WI38 (cell line): ENCODE measurements around the gene CAPZA1.
"Not testable (repeated sequence)": the region's sequence is repeated elsewhere in the genome, so short reads cannot be mapped to it uniquely, and the experiment has no call there.

Source experiments
- H3K4me3 ChIP-seq: 2 replicates; pipeline ENCODE4 v1.5.1; 2011; ENCODE audit warnings: low read depth, mild to moderate bottlenecking, control low read depth, low read length
- TF ChIP-seq, protein P1 (sequence below): IDR thresholded peaks from 2 replicates; pipeline ENCODE4 v1.5.1; 2012; ENCODE audit warnings: low read depth, mild to moderate bottlenecking, control low read depth, low read length

The CAPZA1 gene

DNA sequence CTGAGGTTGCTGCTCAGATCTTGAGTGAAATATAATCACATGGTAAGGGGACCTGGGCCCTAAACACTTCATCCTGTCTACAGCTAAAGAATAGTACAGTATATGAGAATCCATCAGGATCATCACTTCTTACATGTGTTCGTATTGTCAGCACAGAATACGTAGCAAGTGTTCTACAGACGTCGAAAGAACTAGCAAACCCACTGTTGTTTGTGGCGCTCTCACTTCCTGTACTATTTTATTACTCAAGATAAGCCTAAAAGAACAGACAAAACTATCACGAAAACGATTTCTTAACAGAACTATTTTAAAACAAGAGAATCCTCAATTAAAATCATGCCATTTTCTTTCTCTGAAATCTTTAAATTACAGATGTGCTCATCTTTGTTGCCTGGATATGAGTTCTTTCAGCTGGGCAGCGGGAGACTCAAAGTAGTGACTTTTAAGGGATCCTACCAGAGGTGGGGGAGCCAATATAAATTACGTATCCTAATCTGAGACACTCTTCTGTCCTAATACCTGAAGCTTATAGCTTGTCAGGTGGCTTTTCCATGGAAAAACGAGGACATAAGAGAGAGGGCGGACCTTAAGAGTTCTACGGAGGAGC is 1.4 kb upstream of the CAPZA1 start:
- TF ChIP-seq, protein P1, sequence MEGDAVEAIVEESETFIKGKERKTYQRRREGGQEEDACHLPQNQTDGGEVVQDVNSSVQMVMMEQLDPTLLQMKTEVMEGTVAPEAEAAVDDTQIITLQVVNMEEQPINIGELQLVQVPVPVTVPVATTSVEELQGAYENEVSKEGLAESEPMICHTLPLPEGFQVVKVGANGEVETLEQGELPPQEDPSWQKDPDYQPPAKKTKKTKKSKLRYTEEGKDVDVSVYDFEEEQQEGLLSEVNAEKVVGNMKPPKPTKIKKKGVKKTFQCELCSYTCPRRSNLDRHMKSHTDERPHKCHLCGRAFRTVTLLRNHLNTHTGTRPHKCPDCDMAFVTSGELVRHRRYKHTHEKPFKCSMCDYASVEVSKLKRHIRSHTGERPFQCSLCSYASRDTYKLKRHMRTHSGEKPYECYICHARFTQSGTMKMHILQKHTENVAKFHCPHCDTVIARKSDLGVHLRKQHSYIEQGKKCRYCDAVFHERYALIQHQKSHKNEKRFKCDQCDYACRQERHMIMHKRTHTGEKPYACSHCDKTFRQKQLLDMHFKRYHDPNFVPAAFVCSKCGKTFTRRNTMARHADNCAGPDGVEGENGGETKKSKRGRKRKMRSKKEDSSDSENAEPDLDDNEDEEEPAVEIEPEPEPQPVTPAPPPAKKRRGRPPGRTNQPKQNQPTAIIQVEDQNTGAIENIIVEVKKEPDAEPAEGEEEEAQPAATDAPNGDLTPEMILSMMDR: no peak
- peak overlapping the region; percentile 100 for H3K4me3 ChIP-seq

- peak within 1 kb of the TSS; percentile 100 for H3K4me3 ChIP-seq
- TF ChIP-seq, protein P1: no peak
Measured at GRCh38 chr1:112618721-112619517, 713 bp upstream of the CAPZA1 start, which contains the start of gene ST7L. Gene ST7L (minus strand): TSS chr1:112619141. CDS start chr1:112619113, 28 bp downstream.

- TF ChIP-seq, protein P1: no peak
Measured at GRCh38 chr1:112620377-112620695, 704 bp downstream of the CAPZA1 start.

GRCh38 chr1:112624493-112624892 is 4.9 kb downstream of the CAPZA1 start:
- not testable (repeated sequence) for H3K4me3 ChIP-seq

More at GRCh38 chr1:112620377-112620695, 704 bp downstream of the CAPZA1 start:
- peak overlapping the region; percentile 100 for H3K4me3 ChIP-seq

DNA sequence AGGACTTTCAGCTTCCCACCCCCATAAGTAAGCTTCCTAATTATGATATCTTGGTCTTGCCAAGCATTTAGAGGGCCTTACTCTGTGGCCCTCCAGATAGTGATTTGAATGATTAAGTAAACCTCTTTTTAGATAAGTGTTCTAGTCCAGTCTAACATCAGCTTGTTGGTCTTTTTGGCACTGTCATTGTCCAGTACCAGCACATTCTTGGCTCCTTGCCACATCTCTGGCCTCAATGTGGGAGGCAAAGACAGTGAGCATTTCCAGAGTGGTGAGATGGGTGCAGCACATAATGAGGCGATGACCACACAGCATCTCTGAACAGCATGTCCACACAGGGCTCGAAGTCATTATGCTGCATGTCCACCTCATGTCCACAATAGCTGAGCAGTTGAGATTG is 6.1 kb downstream of the CAPZA1 start:
- TF ChIP-seq, protein P1: no peak
- no peak overlapping the region for H3K4me3 ChIP-seq

GRCh38 chr1:112626193-112626592 is 6.6 kb downstream of the CAPZA1 start:
- TF ChIP-seq, protein P1: no peak

GRCh38 chr1:112626887-112627286 is 7.3 kb downstream of the CAPZA1 start:
- H3K4me3 ChIP-seq: no peak overlapping the region
- TF ChIP-seq, protein P1: no peak

More at GRCh38 chr1:112626193-112626592, 6.6 kb downstream of the CAPZA1 start:
- H3K4me3 ChIP-seq: no peak overlapping the region
